Activated CD8-positive, alpha-beta memory T cell treated with anti-CD3 and anti-CD28 coated beads for 36 hours (primary cell): ENCODE results near the gene CDH4. TPM values are rescaled to one million over a fixed set of nuclear protein-coding genes. Genes with fewer than 3 reads are reported as not detected.

Experiments
- CTCF ChIA-PET: fragments of 350-600 bp; sonication (Branson Sonifier 250); formaldehyde crosslinking; loops from one replicate; lab custom pipeline; 2021; ENCODE audit warnings: antibody characterized with exemption; lab: Charles Lee
- POLR2A ChIA-PET: fragments of 350-600 bp; sonication (Branson Sonifier 250); formaldehyde crosslinking; loops from one replicate; lab custom pipeline; 2021; ENCODE audit warnings: antibody characterized with exemption; lab: Charles Lee
- total RNA-seq, 2 experiments: library from RNA; stranded (reverse); gene quantifications; one replicate each; pipeline ENCODE4 v1.2.3, GENCODE V29; 2021

Gene CDH4
- total RNA-seq, 2 experiments from 2014 or later = not detected

GRCh38 chr20:61812121-61812844, 560.2 kb downstream of the CDH4 start:
- ChIA-PET CTCF (no interaction called here), POLR2A (no interaction called here)

DNA sequence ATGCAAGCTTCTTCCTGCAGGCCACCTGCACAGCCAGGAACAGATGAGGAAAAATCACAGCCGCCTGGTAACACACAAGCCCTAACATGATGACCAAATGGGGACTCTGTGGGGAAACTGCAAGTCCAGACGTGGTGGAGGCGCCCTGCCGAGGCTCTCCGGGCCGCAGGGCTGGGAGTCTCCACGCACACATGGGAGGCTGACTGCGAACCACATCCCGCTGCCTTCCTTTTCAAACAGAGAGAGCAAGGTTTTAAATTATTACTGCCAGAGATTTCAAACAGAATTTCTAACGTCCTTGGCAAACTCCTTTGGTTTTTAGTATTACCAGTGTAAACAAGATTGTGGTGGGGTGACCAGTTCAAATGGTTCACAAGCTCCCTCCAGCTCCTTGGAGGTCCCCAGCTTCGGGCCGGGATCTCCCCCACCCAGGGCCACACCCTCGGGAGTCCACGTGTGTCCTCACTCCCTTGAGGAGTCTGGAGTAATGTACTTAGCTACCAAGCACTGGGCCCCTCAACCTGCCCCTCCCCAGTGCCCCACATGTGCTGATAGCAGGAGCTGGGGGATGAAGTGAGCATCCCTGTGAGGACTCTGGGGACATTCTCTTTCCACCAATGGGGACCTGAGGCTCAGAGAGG, 560.9 kb downstream of the CDH4 start:
- ChIA-PET CTCF (no interaction called here), POLR2A (no interaction called here)

- CTCF ChIA-PET = no interaction called here
- POLR2A ChIA-PET = no interaction called here
These were observed 561.7 kb downstream of the CDH4 start for GRCh38 chr20:61813791-61814190.

GRCh38 chr20:61814244-61814643, 562.2 kb downstream of the CDH4 start:
- ChIA-PET POLR2A (no interaction called here), CTCF (no interaction called here)

- ChIA-PET POLR2A (no interaction called here), CTCF (no interaction called here)
These were observed 562.7 kb downstream of the CDH4 start for GRCh38 chr20:61814726-61815125.

DNA sequence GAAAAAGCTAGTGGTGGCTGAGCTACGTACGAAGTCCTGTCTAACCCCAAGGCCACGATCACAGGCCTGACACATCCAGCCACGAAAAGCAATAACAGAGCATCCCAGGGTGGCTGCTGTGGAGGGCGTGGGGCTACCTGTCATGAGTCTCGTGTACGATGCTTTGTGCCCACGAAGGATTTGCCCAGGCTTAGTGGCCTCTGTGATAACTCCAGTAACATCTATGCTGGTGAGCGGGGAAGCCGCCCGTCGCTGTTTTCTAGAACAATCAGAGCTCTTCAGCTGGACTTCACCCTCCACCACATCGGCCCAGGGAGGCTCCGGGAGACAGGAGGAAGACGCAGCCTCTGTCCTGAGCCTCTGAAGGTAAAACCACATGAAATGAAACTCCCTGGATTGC, 563.1 kb downstream of the CDH4 start:
- POLR2A ChIA-PET = no interaction called here
- CTCF ChIA-PET = no interaction called here

- ChIA-PET POLR2A (no interaction called here), CTCF (no interaction called here)
These were observed 563.6 kb downstream of the CDH4 start for GRCh38 chr20:61815678-61816077.

DNA sequence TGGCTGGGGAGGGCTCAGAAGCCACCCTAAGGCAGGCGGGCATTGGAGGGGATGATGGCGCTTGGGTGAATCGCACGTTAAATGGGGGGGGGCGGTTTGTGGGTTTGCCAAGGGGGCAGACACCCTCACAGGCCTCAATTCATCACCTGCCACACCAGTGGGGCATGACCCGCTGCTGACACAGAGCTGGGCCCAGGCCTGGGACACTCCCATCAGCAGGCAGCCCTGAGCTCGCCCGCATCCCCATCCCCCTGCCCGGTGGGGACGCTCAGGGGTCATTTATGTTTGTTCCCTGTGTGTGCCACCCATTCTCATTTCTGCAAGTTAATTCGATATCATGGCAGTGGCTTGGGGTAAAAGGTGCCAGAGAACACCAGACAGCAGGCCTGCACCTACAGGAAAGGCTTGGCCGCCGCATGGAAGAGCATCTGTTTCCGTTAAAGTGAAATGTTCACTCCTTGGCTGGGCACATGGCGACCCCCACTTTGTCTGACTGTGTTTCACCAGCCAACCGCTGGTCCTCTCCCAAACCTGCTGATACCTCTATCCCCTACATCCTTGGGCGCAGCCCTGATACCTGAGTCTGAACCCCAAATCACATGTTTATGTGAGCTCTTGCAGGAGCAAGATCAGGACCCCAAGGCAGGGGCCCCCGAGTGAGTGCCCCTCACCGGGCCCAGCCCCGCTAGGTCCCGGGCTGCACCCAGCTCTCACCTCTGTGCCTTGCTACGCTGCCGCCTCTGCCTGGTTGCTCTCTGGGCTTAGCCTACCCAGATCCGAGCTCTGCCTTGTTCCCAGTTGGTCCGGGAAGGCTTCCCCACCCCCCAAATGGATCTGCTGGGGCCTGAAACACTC, 564.8 kb downstream of the CDH4 start:
- ChIA-PET POLR2A (no interaction called here), CTCF (no interaction called here)

DNA sequence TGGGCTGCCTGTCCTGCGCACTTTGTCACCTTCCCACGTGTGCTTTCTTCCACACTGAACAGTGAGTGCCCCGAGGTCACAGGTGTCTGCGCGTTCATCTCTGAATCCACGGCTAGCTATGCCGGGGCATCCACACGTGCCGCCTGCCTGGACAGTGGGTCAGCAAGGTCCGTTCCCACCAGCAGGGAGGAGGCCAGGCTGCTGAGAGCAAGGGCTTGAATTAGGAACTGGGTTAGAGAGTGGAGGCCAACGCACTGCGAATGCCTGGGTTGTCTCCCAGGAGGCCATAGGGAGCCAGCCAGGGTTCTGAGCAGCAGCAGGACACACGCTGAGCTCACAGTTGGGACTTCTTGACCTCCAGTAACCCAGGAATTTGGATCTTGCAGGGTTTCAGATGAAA, 565.5 kb downstream of the CDH4 start:
- ChIA-PET CTCF (no interaction called here), POLR2A (no interaction called here)

GRCh38 chr20:61818746-61819573, 566.9 kb downstream of the CDH4 start:
- ChIA-PET CTCF (no interaction called here), POLR2A (no interaction called here)

DNA sequence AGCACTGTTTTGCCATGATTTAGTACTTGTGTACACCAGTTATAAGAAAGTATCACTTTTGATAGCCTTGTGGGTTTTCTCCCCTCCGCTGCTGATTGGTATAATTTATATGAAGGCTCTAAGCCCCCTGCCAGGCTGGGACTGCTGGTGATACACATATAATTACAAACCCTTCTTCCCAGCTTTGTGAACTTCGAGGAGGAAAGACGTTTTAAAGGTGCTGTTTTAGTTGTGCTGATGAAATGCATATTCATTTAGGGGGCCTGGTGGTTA, 567.4 kb downstream of the CDH4 start:
- POLR2A ChIA-PET = no interaction called here

DNA sequence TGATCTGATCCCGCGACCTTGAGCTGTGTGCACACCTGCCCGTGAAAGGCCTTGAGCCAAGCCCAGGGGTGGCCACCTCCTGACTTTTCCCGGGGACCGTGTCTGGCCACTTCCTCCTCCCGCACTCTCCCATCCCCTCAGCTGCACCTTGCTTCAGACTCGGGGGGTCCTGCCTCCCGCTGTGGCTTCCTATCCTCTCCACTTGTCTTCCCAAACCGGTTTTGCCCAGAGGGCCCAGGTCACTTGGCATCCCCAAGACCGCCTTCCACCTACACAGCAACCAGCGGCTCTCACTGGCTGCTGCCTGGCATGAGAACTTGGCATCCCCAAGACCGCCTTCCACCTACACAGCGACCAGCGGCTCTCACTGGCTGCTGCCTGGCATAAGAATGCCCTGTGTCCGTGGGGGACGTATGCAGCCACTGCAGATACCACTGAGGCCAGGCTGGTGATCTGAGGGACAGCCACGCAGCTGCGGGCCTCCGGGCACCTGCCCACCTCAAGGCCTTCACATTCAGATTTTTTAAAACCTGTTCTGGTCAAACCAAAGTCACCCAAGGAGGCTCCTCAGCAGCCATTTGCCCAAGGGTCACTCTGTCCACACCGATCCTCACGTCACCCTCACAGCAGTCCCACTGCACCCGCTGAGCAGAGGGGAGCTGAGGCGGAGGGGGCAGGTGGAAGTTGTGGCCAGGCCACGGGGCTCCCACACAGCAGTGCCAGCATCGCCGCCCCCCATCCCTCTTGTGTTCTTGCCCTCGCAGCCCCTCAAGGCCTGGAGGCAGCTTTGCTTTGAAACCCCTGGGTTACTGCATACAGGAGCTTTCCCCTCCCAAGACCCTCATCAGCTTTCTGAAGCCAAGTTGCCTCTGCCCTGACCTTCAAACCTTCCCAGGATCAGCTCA, 568.1 kb downstream of the CDH4 start:
- ChIA-PET POLR2A (no interaction called here), CTCF (no interaction called here)

More for the DNA sequence above, 567.4 kb downstream of the CDH4 start:
- CTCF ChIA-PET = no interaction called here

- CTCF ChIA-PET = no interaction called here
- POLR2A ChIA-PET = no interaction called here
These were observed 569.7 kb downstream of the CDH4 start for GRCh38 chr20:61821735-61822134.

DNA sequence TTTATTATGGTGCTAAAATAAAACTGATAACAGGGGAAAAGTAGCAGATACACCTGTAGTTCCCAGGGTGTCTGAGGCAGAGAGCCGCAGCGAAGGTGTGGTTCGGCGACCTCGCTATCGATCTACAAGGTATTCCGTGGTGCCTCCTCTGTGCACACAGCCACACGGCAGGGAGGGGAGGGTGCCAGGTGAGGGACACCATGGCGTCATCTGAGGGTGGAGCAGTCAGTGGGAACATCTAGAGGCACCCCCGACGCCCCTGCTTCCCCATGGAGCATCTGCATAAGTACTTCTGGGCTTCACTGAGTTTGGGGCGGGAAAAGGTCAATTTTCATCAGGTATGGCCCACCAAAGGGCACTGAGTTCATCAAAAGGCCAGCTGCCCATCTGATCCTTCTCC, 570.3 kb downstream of the CDH4 start:
- CTCF ChIA-PET = no interaction called here
- POLR2A ChIA-PET = no interaction called here

GRCh38 chr20:61823242-61823641, 571.2 kb downstream of the CDH4 start:
- POLR2A ChIA-PET = no interaction called here
- CTCF ChIA-PET = no interaction called here

DNA sequence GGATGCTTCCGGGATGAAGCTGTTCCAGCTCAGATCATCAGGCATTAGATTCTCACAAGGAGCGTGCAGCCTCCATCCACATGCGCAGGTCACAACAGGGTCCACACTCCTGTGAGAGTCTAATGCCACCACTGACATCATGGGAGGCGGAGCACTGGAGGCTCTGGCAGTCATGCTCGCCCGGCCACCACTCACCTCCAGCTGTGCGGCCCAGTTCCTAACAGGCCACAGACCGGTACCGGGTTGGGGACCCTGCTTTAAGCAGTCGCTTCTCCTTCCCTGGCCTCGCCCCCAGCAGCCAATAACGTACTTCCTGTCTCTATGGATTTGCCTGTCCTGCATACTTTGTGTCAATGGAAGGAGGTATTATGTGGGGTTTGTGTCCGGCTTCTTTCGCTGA, 576.8 kb downstream of the CDH4 start:
- ChIA-PET POLR2A (no interaction called here), CTCF (no interaction called here)

DNA sequence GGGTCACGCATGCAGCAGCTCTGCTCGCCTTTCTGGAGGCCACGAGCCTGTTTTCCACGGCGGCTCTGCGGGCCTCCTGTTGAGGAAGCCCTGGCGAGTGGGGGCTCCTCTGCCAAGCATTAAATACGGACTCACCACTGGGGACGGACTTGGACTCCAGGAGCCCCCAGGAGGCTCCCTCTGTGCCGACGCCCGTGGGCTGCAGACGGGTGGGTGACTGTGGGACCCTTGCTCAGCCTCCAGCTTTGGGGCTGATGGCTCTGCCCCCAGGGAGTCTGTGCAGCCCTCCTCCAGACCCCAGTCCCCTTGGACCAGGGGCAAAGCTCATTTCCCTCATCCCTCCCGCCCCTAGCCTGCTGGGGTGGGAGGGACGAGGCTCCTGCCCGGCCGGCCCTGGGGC, 577.5 kb downstream of the CDH4 start:
- POLR2A ChIA-PET = no interaction called here

GRCh38 chr20:61830241-61830930, 578.3 kb downstream of the CDH4 start:
- POLR2A ChIA-PET = no interaction called here

More for the DNA sequence above, 577.5 kb downstream of the CDH4 start:
- CTCF ChIA-PET = no interaction called here

More at GRCh38 chr20:61830241-61830930, 578.3 kb downstream of the CDH4 start:
- CTCF ChIA-PET = no interaction called here
